C4-2B (cell line): ENCODE measurements around the gene PTPN1.

Experiments used
- H3K27ac ChIP-seq: fragments of 450-650 bp; 2 replicates; pipeline ENCODE4 v1.5.1; 2017
- CTCF ChIP-seq: fragments of 450-650 bp; conservative IDR thresholded peaks from 2 replicates; pipeline ENCODE4 v1.5.1; 2017; ENCODE audit warnings: mild to moderate bottlenecking
- ZFX ChIP-seq: fragments of 450-650 bp; IDR thresholded peaks from 2 replicates; pipeline ENCODE4 v1.6.1; 2017

Gene PTPN1

DNA sequence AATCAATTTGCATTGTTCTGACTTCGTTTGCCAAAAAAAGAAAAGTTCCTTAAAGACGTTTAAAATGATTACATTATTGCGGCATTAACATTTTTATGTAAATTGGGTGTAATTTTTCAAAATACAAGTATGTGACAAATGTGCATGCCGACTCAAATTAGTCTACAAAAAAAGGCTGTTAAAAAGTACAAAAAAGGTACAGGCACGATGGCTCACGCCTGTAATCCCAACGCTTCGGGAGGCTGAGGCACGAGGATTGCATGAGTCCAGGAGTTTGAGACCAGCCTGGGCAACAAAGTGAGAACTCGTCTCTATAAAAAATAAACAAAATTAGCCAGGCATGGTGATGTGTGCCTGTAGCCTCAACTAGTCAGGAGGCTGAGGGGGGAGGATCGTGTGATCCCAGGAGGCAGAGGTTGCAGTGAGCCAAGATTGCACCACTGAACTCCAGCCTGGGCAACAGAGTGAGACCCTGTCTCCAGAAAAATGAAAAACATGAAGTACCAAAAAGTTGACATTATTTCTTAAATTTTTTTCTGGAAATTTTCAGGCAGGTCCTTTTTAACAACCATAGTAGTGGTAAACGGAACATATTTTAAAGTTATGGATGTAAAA lies 90.2 kb downstream of the PTPN1 start:
- no peak overlapping the region for H3K27ac ChIP-seq
- TF ChIP-seq CTCF (no peak), ZFX (no peak)

- no peak overlapping the region for H3K27ac ChIP-seq
- TF ChIP-seq ZFX (no peak), CTCF (no peak)
Observed at GRCh38 chr20:50601511-50602431, 91.6 kb downstream of the PTPN1 start.

GRCh38 chr20:50602432-50603088 lies 92.4 kb downstream of the PTPN1 start:
- H3K27ac ChIP-seq, result no peak overlapping the region
- no peak for TF ChIP-seq CTCF
- no peak for TF ChIP-seq ZFX

DNA sequence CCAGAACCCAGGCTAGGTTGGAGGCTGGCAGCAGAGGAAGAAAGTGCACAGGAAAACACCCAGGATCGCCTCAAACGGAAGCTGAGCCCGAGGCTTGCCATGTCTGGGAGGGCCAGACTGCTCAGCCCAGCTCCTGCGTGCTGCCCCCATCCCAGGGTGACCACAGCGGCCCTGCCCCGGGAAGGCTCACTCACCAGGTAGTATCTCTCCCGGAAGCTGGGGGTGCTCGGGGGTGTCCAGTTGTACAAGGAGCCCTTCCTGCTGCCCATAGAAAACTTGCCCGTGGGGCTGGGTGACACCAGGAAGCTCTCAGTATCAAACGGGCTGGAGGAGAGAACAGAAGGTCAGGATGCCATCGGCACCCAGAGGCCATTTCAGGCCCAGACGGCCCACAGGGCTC lies 94.3 kb downstream of the PTPN1 start:
- no peak overlapping the region for H3K27ac ChIP-seq
- TF ChIP-seq CTCF (no peak), ZFX (no peak)

GRCh38 chr20:50605136-50605535 lies 95.0 kb downstream of the PTPN1 start:
- no peak overlapping the region for H3K27ac ChIP-seq
- no peak for TF ChIP-seq CTCF
- TF ChIP-seq ZFX, result no peak

- TF ChIP-seq CTCF (no peak), ZFX (no peak)
- H3K27ac ChIP-seq, result no peak overlapping the region
Observed at GRCh38 chr20:50607436-50607835, 97.3 kb downstream of the PTPN1 start.
